ENCODE results near the gene NUCB2. TPM values are rescaled to one million over a fixed set of nuclear protein-coding genes. Genes with fewer than 3 reads are reported as not detected.
"Not testable (repeated sequence)": the region's sequence is repeated elsewhere in the genome, so short reads cannot be mapped to it uniquely, and the experiment has no call there.

Gene NUCB2
- total RNA-seq, result 158 and 176 TPM in 2 replicates
- 164 and 177 TPM in 2 replicates for polyA plus RNA-seq
- 151 and 163 TPM in 2 replicates for polyA plus RNA-seq (2012)
- 11.4 and 11.5 TPM in 2 replicates for polyA minus RNA-seq (ENCODE audit: low replicate concordance)

GRCh38 chr11:17276236-17277023, at the start of gene NUCB2:
Gene NUCB2, plus strand, starts transcription at chr11:17276739. Its CDS starts 18,585 bp downstream, at chr11:17295324.
- TF ChIP-seq CTCF (conservative IDR thresholded peaks at IDR 0.05 in 1 of 2, IDR thresholded peaks at IDR 0.05 in 1 of 2; ENCODE audit: low read depth in 1 of 2, low read length in 2 of 2) (no peak), EZH2 (IDR thresholded peaks at IDR 0.05; ENCODE audit: low read length, missing control alignments) (no peak)
- peak; percentile 94 to 96 for DNase-seq (ENCODE audit: low read depth in 2 of 2)
- peaks cover 2% of the 10 kb centered on the region for H3K4me1 ChIP-seq (ENCODE audit: control insufficient read depth, extremely low read depth, insufficient read depth, low read length)
- peak within 1 kb of the TSS; percentile 95 for H3K9ac ChIP-seq (ENCODE audit: insufficient read depth, low read length)
- H3K4me3 ChIP-seq (replicated peaks in 1 of 4; ENCODE audit: control extremely low read depth in 1 of 4, insufficient read depth in 1 of 4, low read depth in 3 of 4, low read length in 4 of 4), result peak within 1 kb of the TSS; percentile 76 to 94 (median 86)
- peaks cover 13% of the 10 kb centered on the region for H3K79me2 ChIP-seq (ENCODE audit: control insufficient read depth, insufficient read depth, low read length)
- H3K9me3 ChIP-seq (ENCODE audit: control insufficient read depth, insufficient read depth, low read depth, low read length), result no peaks in the 10 kb centered on the region
- no peaks in the 10 kb centered on the region for H4K20me1 ChIP-seq (ENCODE audit: control insufficient read depth, extremely low read depth, insufficient read depth, low read length)
- H3K36me3 ChIP-seq (ENCODE audit: control insufficient read depth, insufficient read depth, low read length), result no peaks in the 10 kb centered on the region
- H3K4me2 ChIP-seq (ENCODE audit: extremely low read depth, insufficient read depth, low read length), result peak within 1 kb of the TSS; percentile 91
- peak within 1 kb of the TSS; percentile 96 for H2AFZ ChIP-seq (ENCODE audit: low read length)
- H3K27me3 ChIP-seq (ENCODE audit: control insufficient read depth, insufficient read depth, low read length), result no peaks in the 10 kb centered on the region
- peak within 1 kb of the TSS; percentile 93 for H3K27ac ChIP-seq (ENCODE audit: insufficient read depth, low read length)

- H3K9me3 ChIP-seq (ENCODE audit: control insufficient read depth, insufficient read depth, low read depth, low read length); H3K9ac ChIP-seq (ENCODE audit: insufficient read depth, low read length); H3K4me2 ChIP-seq (ENCODE audit: extremely low read depth, insufficient read depth, low read length); H3K27ac ChIP-seq (ENCODE audit: insufficient read depth, low read length); H3K27me3 ChIP-seq (ENCODE audit: control insufficient read depth, insufficient read depth, low read length); DNase-seq (ENCODE audit: low read depth in 2 of 2); H3K4me3 ChIP-seq (replicated peaks in 1 of 4; ENCODE audit: control extremely low read depth in 1 of 4, insufficient read depth in 1 of 4, low read depth in 3 of 4, low read length in 4 of 4); H3K4me1 ChIP-seq (ENCODE audit: control insufficient read depth, extremely low read depth, insufficient read depth, low read length); H3K36me3 ChIP-seq (ENCODE audit: control insufficient read depth, insufficient read depth, low read length); H4K20me1 ChIP-seq (ENCODE audit: control insufficient read depth, extremely low read depth, insufficient read depth, low read length); H3K79me2 ChIP-seq (ENCODE audit: control insufficient read depth, insufficient read depth, low read length); H2AFZ ChIP-seq (ENCODE audit: low read length): not testable (repeated sequence)
Measured at GRCh38 chr11:17228186-17228925, 48.2 kb upstream of the NUCB2 start.

GRCh38 chr11:17229481-17230152, 46.9 kb upstream of the NUCB2 start:
- H3K9me3 ChIP-seq (ENCODE audit: control insufficient read depth, insufficient read depth, low read depth, low read length), result no peaks in the 10 kb centered on the region
- DNase-seq (ENCODE audit: low read depth in 2 of 2), result no peak
- H3K4me1 ChIP-seq (ENCODE audit: control insufficient read depth, extremely low read depth, insufficient read depth, low read length), result no peaks in the 10 kb centered on the region
- no peaks in the 10 kb centered on the region for H4K20me1 ChIP-seq (ENCODE audit: control insufficient read depth, extremely low read depth, insufficient read depth, low read length)
- no peak overlapping the region for H3K4me3 ChIP-seq (replicated peaks in 1 of 4; ENCODE audit: control extremely low read depth in 1 of 4, insufficient read depth in 1 of 4, low read depth in 3 of 4, low read length in 4 of 4)
- H3K9ac ChIP-seq (ENCODE audit: insufficient read depth, low read length), result no peak overlapping the region
- H3K4me2 ChIP-seq (ENCODE audit: extremely low read depth, insufficient read depth, low read length), result no peak overlapping the region
- no peak overlapping the region for H3K27ac ChIP-seq (ENCODE audit: insufficient read depth, low read length)
- H3K36me3 ChIP-seq (ENCODE audit: control insufficient read depth, insufficient read depth, low read length), result no peaks in the 10 kb centered on the region
- TF ChIP-seq CTCF (conservative IDR thresholded peaks at IDR 0.05 in 1 of 2, IDR thresholded peaks at IDR 0.05 in 1 of 2; ENCODE audit: low read depth in 1 of 2, low read length in 2 of 2), result no peak
- no peak for TF ChIP-seq EZH2 (IDR thresholded peaks at IDR 0.05; ENCODE audit: low read length, missing control alignments)
- no peaks in the 10 kb centered on the region for H3K79me2 ChIP-seq (ENCODE audit: control insufficient read depth, insufficient read depth, low read length)
- H2AFZ ChIP-seq (ENCODE audit: low read length), result no peak overlapping the region
- H3K27me3 ChIP-seq (ENCODE audit: control insufficient read depth, insufficient read depth, low read length), result no peaks in the 10 kb centered on the region
